Endothelial cell of umbilical vein (primary cell): ENCODE measurements around the gene ROBO2. TPM values are rescaled to one million over a fixed set of nuclear protein-coding genes. Genes with fewer than 3 reads are reported as not detected.

Source experiments
- BruUV-seq: library from RNA; stranded (reverse); fragments of 400-500 nt; replicated peaks from 2 replicates; lab custom pipeline; 2021; lab: Mats Ljungman, UMichigan
- CTCF ChIA-PET: fragments of 300-600, 350-600 bp; sonication (Branson Sonifier 250); formaldehyde crosslinking; loops from one replicate; lab custom pipeline; 2021; ENCODE audit warnings: antibody characterized with exemption, inconsistent platforms; lab: Charles Lee
- POLR2A ChIA-PET: fragments of 300-600, 350-600 bp; sonication (Branson Sonifier 250); formaldehyde crosslinking; loops from one replicate; lab custom pipeline; 2021; ENCODE audit warnings: antibody characterized with exemption, inconsistent platforms; lab: Charles Lee
- DNase-seq: peaks from one replicate; pipeline ENCODE4 v3.0.0-alpha.2; 2011; ENCODE audit warnings: low read depth, low spot score
- FAIRE-seq: peaks from 2 replicates; lab custom pipeline; 2011; peaks lifted over from hg19 to GRCh38; lab: Jason Lieb, UNC
- H2AFZ ChIP-seq: 2 replicates; pipeline ENCODE4 v1.6.0; 2012; ENCODE audit warnings: low read depth, low read length, control low read depth, inconsistent platforms
- H3K27ac ChIP-seq: 2 replicates; pipeline ENCODE4 v1.5.1; 2011; ENCODE audit warnings: low read depth, mild to moderate bottlenecking, control low read depth, low read length, moderate library complexity; ENCODE audit not compliant: insufficient read depth
- H3K27me3 ChIP-seq, 2 experiments: 2 replicates each; pipeline versions ENCODE4 v1.6.0 to v1.6.1; 2011; ENCODE audit warnings: low read length in 2 of 2, mixed read lengths in 1 of 2; ENCODE audit not compliant: control insufficient read depth in 2 of 2, insufficient read depth in 2 of 2
- H3K36me3 ChIP-seq, 2 experiments: 2 replicates in 1 of 2; 3 replicates in 1 of 2; pipeline ENCODE4 v1.5.1; 2011; ENCODE audit warnings: low read length in 2 of 2, mild to moderate bottlenecking in 1 of 2, moderate library complexity in 1 of 2; ENCODE audit not compliant: control insufficient read depth in 2 of 2, insufficient read depth in 2 of 2; ENCODE audit errors: extremely low read depth in 1 of 2
- H3K4me1 ChIP-seq: 3 replicates; pipeline ENCODE4 v1.5.1; 2011; ENCODE audit warnings: mild to moderate bottlenecking, low read length; ENCODE audit not compliant: control insufficient read depth, insufficient read depth; ENCODE audit errors: extremely low read depth
- H3K4me2 ChIP-seq: 2 replicates; pipeline ENCODE4 v1.6.1; 2011; ENCODE audit warnings: low read length, control low read depth, mixed read lengths; ENCODE audit not compliant: insufficient read depth
- H3K4me3 ChIP-seq, 3 experiments: fragments of 200-600 bp in 1 of 3; sonication (generic), shearing (Covaris generic) in 1 of 3; replicated peaks in 1 of 3; 2 replicates each; pipeline ENCODE4 v1.5.1; 2011 to 2016; ENCODE audit warnings: control low read depth in 3 of 3, low read length in 3 of 3, mild to moderate bottlenecking in 2 of 3, inconsistent platforms in 1 of 3, low read depth in 1 of 3, moderate library complexity in 1 of 3; ENCODE audit not compliant: insufficient read depth in 1 of 3
- H3K79me2 ChIP-seq: 2 replicates; pipeline ENCODE4 v1.6.0; 2012; ENCODE audit warnings: low read length, inconsistent platforms; ENCODE audit not compliant: control insufficient read depth, insufficient read depth
- H3K9ac ChIP-seq: replicated peaks from 2 replicates; pipeline ENCODE3; 2011; ENCODE audit warnings: low read length, control low read depth; ENCODE audit not compliant: insufficient read depth; ENCODE audit errors: extremely low read depth
- H3K9me1 ChIP-seq: replicated peaks from 3 replicates; pipeline ENCODE4 v1.6.0; 2011; ENCODE audit warnings: mild to moderate bottlenecking, low read length; ENCODE audit not compliant: control insufficient read depth, insufficient read depth; ENCODE audit errors: extremely low read depth
- H3K9me3 ChIP-seq: replicated peaks from 2 replicates; pipeline ENCODE4 v1.5.1; 2012; ENCODE audit warnings: low read length, inconsistent platforms; ENCODE audit not compliant: control insufficient read depth, insufficient read depth
- H4K20me1 ChIP-seq: replicated peaks from 2 replicates; pipeline ENCODE3; 2011; ENCODE audit warnings: mild to moderate bottlenecking, low read length; ENCODE audit not compliant: control insufficient read depth, insufficient read depth; ENCODE audit errors: extremely low read depth
- CTCF ChIP-seq, 2 donors: IDR thresholded peaks; 1 replicate in 1 of 2; 2 replicates in 1 of 2; pipeline ENCODE4 v1.5.1; 2011; ENCODE audit warnings: low read length in 2 of 2, mild to moderate bottlenecking in 2 of 2, moderate library complexity in 2 of 2, control low read depth in 1 of 2, inconsistent platforms in 1 of 2, low read depth in 1 of 2; ENCODE audit not compliant: insufficient read depth in 1 of 2; ENCODE audit errors: extremely low read depth in 1 of 2
- EZH2 ChIP-seq: IDR thresholded peaks from 2 replicates; pipeline ENCODE4 v1.6.1; 2012; ENCODE audit warnings: borderline replicate concordance, low read depth, mild to moderate bottlenecking, moderate library complexity, low read length, inconsistent platforms; ENCODE audit not compliant: severe bottlenecking
- FOS ChIP-seq: IDR thresholded peaks from 2 replicates; pipeline ENCODE4 v1.6.1; 2011; ENCODE audit warnings: mild to moderate bottlenecking, low read length, moderate library complexity, borderline replicate concordance; ENCODE audit not compliant: insufficient read depth
- GATA2 ChIP-seq: IDR thresholded peaks from 2 replicates; pipeline ENCODE4 v1.7.0; 2011; ENCODE audit warnings: low read depth, mild to moderate bottlenecking, moderate library complexity, mixed read lengths, low read length; ENCODE audit not compliant: insufficient read length, insufficient read depth
- JUN ChIP-seq: IDR thresholded peaks from 2 replicates; pipeline ENCODE4 v1.6.1; 2011; ENCODE audit warnings: borderline replicate concordance, low read depth; ENCODE audit not compliant: insufficient read length, insufficient read depth
- MYC ChIP-seq: IDR thresholded peaks from one replicate; pipeline ENCODE4 v1.6.1; 2011; ENCODE audit warnings: mild to moderate bottlenecking, low read depth, low read length
- POLR2A ChIP-seq: IDR thresholded peaks from 2 replicates; pipeline ENCODE4 v1.6.1; 2012; ENCODE audit warnings: low read depth, mild to moderate bottlenecking, control low read depth, low read length
- POLR2AphosphoS5 ChIP-seq: IDR thresholded peaks from 2 replicates; pipeline ENCODE4 v1.6.1; 2012; ENCODE audit warnings: low read depth, mild to moderate bottlenecking, control low read depth, low read length, moderate library complexity; ENCODE audit not compliant: insufficient read depth
- dilution Hi-C: fragments of 300-500 bp; cut with MboI; formaldehyde crosslinking; loops from one replicate; pipeline ENCODE4 v1.15.0; 2019; ENCODE audit warnings: low sequenced_read_pairs; ENCODE audit not compliant: extremely low pct_ligation_motif_present
- intact Hi-C: fragments of 100-400 bp; cut with micrococcal nuclease; formaldehyde crosslinking; loops from one replicate; pipeline ENCODE4 v1.10.0; 2022
- polyA plus RNA-seq, 4 experiments: library from polyadenylated mRNA; depleted of rRNA in 3 of 4; stranded (reverse) in 3 of 4; unstranded in 1 of 4; fragments of >200 nt; gene quantifications; 2 replicates each; pipeline versions ENCODE4 v1.2.1 to v1.2.3, GENCODE V29; 2011 to 2012; ENCODE audit warnings: missing spikeins in 1 of 4
- total RNA-seq: library from RNA; stranded (reverse); gene quantifications from 2 replicates; pipeline ENCODE4 v1.2.3, GENCODE V29; 2021
- TF ChIP-seq, protein P1 (sequence below): IDR thresholded peaks from 2 replicates; pipeline ENCODE4 v1.6.1; 2011; ENCODE audit not compliant: insufficient read depth, insufficient read length

Gene ROBO2
- total and polyA plus RNA-seq, 2 donors (not counting 3 experiments of a cell fraction or from before 2014, with no cell fraction given) = not detected

DNA sequence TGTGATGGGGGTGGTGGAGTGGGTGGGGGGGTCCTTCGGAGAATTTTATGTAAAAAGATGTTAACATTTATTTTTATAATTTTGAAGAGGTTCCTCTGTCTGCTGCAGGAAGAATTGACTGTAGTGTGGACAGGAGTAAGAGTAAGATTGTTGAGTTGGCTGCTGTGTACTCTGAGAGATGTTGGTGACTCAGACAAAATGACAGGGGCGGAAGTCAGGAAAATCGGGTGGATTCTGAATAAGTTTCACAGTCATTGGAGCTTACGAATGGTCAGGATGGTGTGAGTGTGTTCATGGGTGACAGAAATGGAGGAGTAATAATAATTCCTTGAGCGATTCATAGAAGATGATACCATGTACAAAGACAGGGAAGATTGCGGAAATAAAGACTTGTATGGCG is 420.0 kb downstream of the ROBO2 start:
- POLR2A ChIA-PET = no interaction called here
- no peak for DNase-seq
- no peak overlapping the region for H3K9ac ChIP-seq
- H2AFZ ChIP-seq = no peak overlapping the region
- no peaks in the 10 kb centered on the region for H3K79me2 ChIP-seq
- H3K9me3 ChIP-seq = no peaks in the 10 kb centered on the region
- H3K27ac ChIP-seq = no peak overlapping the region
- no peaks in the 10 kb centered on the region for H3K36me3 ChIP-seq
- dilution Hi-C loops (no loop called here), intact Hi-C loops (no loop called here)
- CTCF ChIA-PET = no interaction called here
- no peaks in the 10 kb centered on the region for H3K27me3 ChIP-seq
- no peaks in the 10 kb centered on the region for H3K9me1 ChIP-seq
- H3K4me2 ChIP-seq = no peak overlapping the region
- TF ChIP-seq POLR2AphosphoS5 = no peak
- TF ChIP-seq FOS = no peak
- no peak for TF ChIP-seq EZH2
- TF ChIP-seq, protein P1, sequence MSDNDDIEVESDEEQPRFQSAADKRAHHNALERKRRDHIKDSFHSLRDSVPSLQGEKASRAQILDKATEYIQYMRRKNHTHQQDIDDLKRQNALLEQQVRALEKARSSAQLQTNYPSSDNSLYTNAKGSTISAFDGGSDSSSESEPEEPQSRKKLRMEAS = no peak
- TF ChIP-seq POLR2A = no peak
- no peak for TF ChIP-seq CTCF (IDR thresholded peaks at IDR 0.05; ENCODE audit: extremely low read depth in 1 of 2, insufficient read depth in 1 of 2, low read depth in 1 of 2, low read length in 2 of 2)
- no peak for TF ChIP-seq JUN
- no peak for TF ChIP-seq MYC
- TF ChIP-seq GATA2 = no peak
- no TSS peak for BruUV-seq
- FAIRE-seq = no peak
- no peak overlapping the region for H3K4me3 ChIP-seq
- no peaks in the 10 kb centered on the region for H3K4me1 ChIP-seq
- no peaks in the 10 kb centered on the region for H4K20me1 ChIP-seq
